ENCODE results near the gene TYROBP. TPM values are rescaled to one million over a fixed set of nuclear protein-coding genes. Genes with fewer than 3 reads are reported as not detected.
"Not testable (repeated sequence)": the region's sequence is repeated elsewhere in the genome, so short reads cannot be mapped to it uniquely, and the experiment has no call there.

Gene TYROBP
- total RNA-seq: not detected in 2 replicates

- DNase-seq (ENCODE audit: low read depth in 2 of 2): no peak
Observed at GRCh38 chr19:35908010-35908441, at the start of gene TYROBP. TSS of gene TYROBP (minus strand) at chr19:35908295. CDS start at chr19:35908228, 67 bp downstream.

- not testable (repeated sequence) for DNase-seq (ENCODE audit: low read depth in 2 of 2)
Observed at GRCh38 chr19:35957411-35957810, 49.3 kb upstream of the TYROBP start.

GRCh38 chr19:35955881-35956634, 48.0 kb upstream of the TYROBP start:
- no peak for DNase-seq (ENCODE audit: low read depth in 2 of 2)

- DNase-seq (ENCODE audit: low read depth in 2 of 2): no peak
Observed at GRCh38 chr19:35949131-35949530, 41.0 kb upstream of the TYROBP start.

- no peak for DNase-seq (ENCODE audit: low read depth in 2 of 2)
Observed at GRCh38 chr19:35946203-35946602, 38.1 kb upstream of the TYROBP start.

- DNase-seq (ENCODE audit: low read depth in 2 of 2): no peak
Observed at GRCh38 chr19:35945121-35945790, 37.2 kb upstream of the TYROBP start.

GRCh38 chr19:35944556-35944955, 36.5 kb upstream of the TYROBP start:
- DNase-seq (ENCODE audit: low read depth in 2 of 2): no peak

GRCh38 chr19:35943321-35944301, 35.5 kb upstream of the TYROBP start:
- DNase-seq (ENCODE audit: low read depth in 2 of 2): no peak

- no peak for DNase-seq (ENCODE audit: low read depth in 2 of 2)
Observed at GRCh38 chr19:35942235-35942634, 34.1 kb upstream of the TYROBP start.

- no peak for DNase-seq (ENCODE audit: low read depth in 2 of 2)
Observed at GRCh38 chr19:35940839-35941238, 32.7 kb upstream of the TYROBP start.

- no peak for DNase-seq (ENCODE audit: low read depth in 2 of 2)
Observed at GRCh38 chr19:35940078-35940775, 32.1 kb upstream of the TYROBP start.

- DNase-seq (ENCODE audit: low read depth in 2 of 2): no peak
Observed at GRCh38 chr19:35939307-35940077, 31.4 kb upstream of the TYROBP start.

GRCh38 chr19:35938282-35939224, 30.5 kb upstream of the TYROBP start:
- no peak for DNase-seq (ENCODE audit: low read depth in 2 of 2)

- no peak for DNase-seq (ENCODE audit: low read depth in 2 of 2)
Observed at GRCh38 chr19:35937345-35938281, 29.5 kb upstream of the TYROBP start.

GRCh38 chr19:35936738-35937268, 28.7 kb upstream of the TYROBP start:
- no peak for DNase-seq (ENCODE audit: low read depth in 2 of 2)

- peak; percentile 32 to 78 for DNase-seq (ENCODE audit: low read depth in 2 of 2)
Observed at GRCh38 chr19:35935911-35936737, 28.0 kb upstream of the TYROBP start, which contains the start of gene LRFN3. TSS of gene LRFN3 (plus strand) at chr19:35936374. CDS start at chr19:35939426, 3,052 bp downstream.
